Measurements from ENCODE around the gene GNAT2. TPM values are rescaled to one million over a fixed set of nuclear protein-coding genes. Genes with fewer than 3 reads are reported as not detected.
A peak's percentile ranks its signal among the peaks of the same experiment; 100 is the strongest.

GNAT2 gene
- total RNA-seq, 1 experiment from 2014 or later: not detected

DNA sequence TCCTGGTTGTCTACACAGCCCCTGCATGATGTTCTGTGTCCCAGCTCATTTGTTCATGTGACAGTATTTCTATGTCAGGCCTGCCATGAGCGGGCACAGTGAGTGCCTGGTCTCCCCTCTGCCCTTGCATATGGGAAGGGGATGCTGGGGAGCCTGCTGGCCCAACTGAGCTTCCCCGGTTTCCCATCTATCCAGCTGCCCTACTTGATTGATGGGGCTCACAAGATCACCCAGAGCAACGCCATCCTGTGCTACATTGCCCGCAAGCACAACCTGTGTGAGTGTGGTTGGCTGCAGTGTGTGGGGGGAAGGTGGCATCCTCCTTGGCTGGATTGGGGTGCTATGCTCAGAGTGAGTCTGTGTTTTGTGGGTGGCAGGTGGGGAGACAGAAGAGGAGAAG is 38.0 kb upstream of the GNAT2 start:
- H3K27ac Mint-ChIP-seq: no peak overlapping the region
- H3K4me3 Mint-ChIP-seq: peak overlapping the region; percentile 10
- no peak for DNase-seq (ENCODE audit: low spot score)
- H3K36me3 Mint-ChIP-seq: no peaks in the 10 kb centered on the region
- no peaks in the 10 kb centered on the region for H3K9me3 Mint-ChIP-seq
- H3K4me1 Mint-ChIP-seq: peaks cover 12% of the 10 kb centered on the region
- H3K27me3 Mint-ChIP-seq (ENCODE audit: low read depth): peaks cover 27% of the 10 kb centered on the region
- TF ChIP-seq, protein P1, sequence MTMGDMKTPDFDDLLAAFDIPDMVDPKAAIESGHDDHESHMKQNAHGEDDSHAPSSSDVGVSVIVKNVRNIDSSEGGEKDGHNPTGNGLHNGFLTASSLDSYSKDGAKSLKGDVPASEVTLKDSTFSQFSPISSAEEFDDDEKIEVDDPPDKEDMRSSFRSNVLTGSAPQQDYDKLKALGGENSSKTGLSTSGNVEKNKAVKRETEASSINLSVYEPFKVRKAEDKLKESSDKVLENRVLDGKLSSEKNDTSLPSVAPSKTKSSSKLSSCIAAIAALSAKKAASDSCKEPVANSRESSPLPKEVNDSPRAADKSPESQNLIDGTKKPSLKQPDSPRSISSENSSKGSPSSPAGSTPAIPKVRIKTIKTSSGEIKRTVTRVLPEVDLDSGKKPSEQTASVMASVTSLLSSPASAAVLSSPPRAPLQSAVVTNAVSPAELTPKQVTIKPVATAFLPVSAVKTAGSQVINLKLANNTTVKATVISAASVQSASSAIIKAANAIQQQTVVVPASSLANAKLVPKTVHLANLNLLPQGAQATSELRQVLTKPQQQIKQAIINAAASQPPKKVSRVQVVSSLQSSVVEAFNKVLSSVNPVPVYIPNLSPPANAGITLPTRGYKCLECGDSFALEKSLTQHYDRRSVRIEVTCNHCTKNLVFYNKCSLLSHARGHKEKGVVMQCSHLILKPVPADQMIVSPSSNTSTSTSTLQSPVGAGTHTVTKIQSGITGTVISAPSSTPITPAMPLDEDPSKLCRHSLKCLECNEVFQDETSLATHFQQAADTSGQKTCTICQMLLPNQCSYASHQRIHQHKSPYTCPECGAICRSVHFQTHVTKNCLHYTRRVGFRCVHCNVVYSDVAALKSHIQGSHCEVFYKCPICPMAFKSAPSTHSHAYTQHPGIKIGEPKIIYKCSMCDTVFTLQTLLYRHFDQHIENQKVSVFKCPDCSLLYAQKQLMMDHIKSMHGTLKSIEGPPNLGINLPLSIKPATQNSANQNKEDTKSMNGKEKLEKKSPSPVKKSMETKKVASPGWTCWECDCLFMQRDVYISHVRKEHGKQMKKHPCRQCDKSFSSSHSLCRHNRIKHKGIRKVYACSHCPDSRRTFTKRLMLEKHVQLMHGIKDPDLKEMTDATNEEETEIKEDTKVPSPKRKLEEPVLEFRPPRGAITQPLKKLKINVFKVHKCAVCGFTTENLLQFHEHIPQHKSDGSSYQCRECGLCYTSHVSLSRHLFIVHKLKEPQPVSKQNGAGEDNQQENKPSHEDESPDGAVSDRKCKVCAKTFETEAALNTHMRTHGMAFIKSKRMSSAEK (CRISPR knock-in tag; IDR thresholded peaks at IDR 0.05; ENCODE audit: borderline replicate concordance): no peak
- TF ChIP-seq TEAD4 (CRISPR knock-in tag; IDR thresholded peaks at IDR 0.05) (no peak), ZNF138 (CRISPR knock-in tag; conservative IDR thresholded peaks at IDR 0.05) (no peak), NFE2L1 (CRISPR knock-in tag; IDR thresholded peaks at IDR 0.05) (no peak), TP53 (CRISPR knock-in tag; IDR thresholded peaks at IDR 0.05) (no peak), ZNF416 (CRISPR knock-in tag; IDR thresholded peaks at IDR 0.05) (no peak), FOXP1 (CRISPR knock-in tag; IDR thresholded peaks at IDR 0.05; ENCODE audit: borderline replicate concordance) (no peak)
- TF ChIP-seq, protein P2, sequence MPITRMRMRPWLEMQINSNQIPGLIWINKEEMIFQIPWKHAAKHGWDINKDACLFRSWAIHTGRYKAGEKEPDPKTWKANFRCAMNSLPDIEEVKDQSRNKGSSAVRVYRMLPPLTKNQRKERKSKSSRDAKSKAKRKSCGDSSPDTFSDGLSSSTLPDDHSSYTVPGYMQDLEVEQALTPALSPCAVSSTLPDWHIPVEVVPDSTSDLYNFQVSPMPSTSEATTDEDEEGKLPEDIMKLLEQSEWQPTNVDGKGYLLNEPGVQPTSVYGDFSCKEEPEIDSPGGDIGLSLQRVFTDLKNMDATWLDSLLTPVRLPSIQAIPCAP (CRISPR knock-in tag; IDR thresholded peaks at IDR 0.05): no peak
- TF ChIP-seq, protein P3, sequence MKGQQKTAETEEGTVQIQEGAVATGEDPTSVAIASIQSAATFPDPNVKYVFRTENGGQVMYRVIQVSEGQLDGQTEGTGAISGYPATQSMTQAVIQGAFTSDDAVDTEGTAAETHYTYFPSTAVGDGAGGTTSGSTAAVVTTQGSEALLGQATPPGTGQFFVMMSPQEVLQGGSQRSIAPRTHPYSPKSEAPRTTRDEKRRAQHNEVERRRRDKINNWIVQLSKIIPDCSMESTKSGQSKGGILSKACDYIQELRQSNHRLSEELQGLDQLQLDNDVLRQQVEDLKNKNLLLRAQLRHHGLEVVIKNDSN (CRISPR knock-in tag; IDR thresholded peaks at IDR 0.05): no peak
- TF ChIP-seq, protein P4, sequence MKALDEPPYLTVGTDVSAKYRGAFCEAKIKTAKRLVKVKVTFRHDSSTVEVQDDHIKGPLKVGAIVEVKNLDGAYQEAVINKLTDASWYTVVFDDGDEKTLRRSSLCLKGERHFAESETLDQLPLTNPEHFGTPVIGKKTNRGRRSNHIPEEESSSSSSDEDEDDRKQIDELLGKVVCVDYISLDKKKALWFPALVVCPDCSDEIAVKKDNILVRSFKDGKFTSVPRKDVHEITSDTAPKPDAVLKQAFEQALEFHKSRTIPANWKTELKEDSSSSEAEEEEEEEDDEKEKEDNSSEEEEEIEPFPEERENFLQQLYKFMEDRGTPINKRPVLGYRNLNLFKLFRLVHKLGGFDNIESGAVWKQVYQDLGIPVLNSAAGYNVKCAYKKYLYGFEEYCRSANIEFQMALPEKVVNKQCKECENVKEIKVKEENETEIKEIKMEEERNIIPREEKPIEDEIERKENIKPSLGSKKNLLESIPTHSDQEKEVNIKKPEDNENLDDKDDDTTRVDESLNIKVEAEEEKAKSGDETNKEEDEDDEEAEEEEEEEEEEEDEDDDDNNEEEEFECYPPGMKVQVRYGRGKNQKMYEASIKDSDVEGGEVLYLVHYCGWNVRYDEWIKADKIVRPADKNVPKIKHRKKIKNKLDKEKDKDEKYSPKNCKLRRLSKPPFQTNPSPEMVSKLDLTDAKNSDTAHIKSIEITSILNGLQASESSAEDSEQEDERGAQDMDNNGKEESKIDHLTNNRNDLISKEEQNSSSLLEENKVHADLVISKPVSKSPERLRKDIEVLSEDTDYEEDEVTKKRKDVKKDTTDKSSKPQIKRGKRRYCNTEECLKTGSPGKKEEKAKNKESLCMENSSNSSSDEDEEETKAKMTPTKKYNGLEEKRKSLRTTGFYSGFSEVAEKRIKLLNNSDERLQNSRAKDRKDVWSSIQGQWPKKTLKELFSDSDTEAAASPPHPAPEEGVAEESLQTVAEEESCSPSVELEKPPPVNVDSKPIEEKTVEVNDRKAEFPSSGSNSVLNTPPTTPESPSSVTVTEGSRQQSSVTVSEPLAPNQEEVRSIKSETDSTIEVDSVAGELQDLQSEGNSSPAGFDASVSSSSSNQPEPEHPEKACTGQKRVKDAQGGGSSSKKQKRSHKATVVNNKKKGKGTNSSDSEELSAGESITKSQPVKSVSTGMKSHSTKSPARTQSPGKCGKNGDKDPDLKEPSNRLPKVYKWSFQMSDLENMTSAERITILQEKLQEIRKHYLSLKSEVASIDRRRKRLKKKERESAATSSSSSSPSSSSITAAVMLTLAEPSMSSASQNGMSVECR (CRISPR knock-in tag; IDR thresholded peaks at IDR 0.05; ENCODE audit: borderline replicate concordance): no peak
- TF ChIP-seq, protein P5, sequence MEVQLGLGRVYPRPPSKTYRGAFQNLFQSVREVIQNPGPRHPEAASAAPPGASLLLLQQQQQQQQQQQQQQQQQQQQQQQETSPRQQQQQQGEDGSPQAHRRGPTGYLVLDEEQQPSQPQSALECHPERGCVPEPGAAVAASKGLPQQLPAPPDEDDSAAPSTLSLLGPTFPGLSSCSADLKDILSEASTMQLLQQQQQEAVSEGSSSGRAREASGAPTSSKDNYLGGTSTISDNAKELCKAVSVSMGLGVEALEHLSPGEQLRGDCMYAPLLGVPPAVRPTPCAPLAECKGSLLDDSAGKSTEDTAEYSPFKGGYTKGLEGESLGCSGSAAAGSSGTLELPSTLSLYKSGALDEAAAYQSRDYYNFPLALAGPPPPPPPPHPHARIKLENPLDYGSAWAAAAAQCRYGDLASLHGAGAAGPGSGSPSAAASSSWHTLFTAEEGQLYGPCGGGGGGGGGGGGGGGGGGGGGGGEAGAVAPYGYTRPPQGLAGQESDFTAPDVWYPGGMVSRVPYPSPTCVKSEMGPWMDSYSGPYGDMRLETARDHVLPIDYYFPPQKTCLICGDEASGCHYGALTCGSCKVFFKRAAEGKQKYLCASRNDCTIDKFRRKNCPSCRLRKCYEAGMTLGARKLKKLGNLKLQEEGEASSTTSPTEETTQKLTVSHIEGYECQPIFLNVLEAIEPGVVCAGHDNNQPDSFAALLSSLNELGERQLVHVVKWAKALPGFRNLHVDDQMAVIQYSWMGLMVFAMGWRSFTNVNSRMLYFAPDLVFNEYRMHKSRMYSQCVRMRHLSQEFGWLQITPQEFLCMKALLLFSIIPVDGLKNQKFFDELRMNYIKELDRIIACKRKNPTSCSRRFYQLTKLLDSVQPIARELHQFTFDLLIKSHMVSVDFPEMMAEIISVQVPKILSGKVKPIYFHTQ (CRISPR knock-in tag; IDR thresholded peaks at IDR 0.05): no peak
- TF ChIP-seq, protein P6, sequence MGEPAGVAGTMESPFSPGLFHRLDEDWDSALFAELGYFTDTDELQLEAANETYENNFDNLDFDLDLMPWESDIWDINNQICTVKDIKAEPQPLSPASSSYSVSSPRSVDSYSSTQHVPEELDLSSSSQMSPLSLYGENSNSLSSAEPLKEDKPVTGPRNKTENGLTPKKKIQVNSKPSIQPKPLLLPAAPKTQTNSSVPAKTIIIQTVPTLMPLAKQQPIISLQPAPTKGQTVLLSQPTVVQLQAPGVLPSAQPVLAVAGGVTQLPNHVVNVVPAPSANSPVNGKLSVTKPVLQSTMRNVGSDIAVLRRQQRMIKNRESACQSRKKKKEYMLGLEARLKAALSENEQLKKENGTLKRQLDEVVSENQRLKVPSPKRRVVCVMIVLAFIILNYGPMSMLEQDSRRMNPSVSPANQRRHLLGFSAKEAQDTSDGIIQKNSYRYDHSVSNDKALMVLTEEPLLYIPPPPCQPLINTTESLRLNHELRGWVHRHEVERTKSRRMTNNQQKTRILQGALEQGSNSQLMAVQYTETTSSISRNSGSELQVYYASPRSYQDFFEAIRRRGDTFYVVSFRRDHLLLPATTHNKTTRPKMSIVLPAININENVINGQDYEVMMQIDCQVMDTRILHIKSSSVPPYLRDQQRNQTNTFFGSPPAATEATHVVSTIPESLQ (CRISPR knock-in tag; IDR thresholded peaks at IDR 0.05): no peak
- ChIA-PET POLR2A (no interaction called here), CTCF (interaction anchor here (1.3 to 4.3 kb wide), 3 partner anchors 18 to 327 kb away, joined by 4 to 45 read pairs (median 19); partner anchors contain the start of gene AHCYL1)
- no peak for ATAC-seq

Measured in WTC11 (cell line).